ENCODE results near the gene COX6B2.
A peak's percentile ranks its signal among the peaks of the same experiment; 100 is the strongest.
"Not testable (repeated sequence)": the region's sequence is repeated elsewhere in the genome, so short reads cannot be mapped to it uniquely, and the experiment has no call there.

Gene COX6B2

GRCh38 chr19:55354698-55355212, at the start of gene COX6B2:
Gene COX6B2, minus strand, starts transcription at chr19:55354719. Its CDS starts 198 bp downstream, at chr19:55354521.
- no peak for DNase-seq (ENCODE audit: low spot score)

- no peak for DNase-seq (ENCODE audit: low spot score)
Measured at GRCh38 chr19:55402509-55402908, 48.0 kb upstream of the COX6B2 start.

GRCh38 chr19:55401390-55401789, 46.9 kb upstream of the COX6B2 start:
- not testable (repeated sequence) for DNase-seq (ENCODE audit: low spot score)

- DNase-seq (ENCODE audit: low spot score): no peak
Measured at GRCh38 chr19:55400281-55401087, 46.0 kb upstream of the COX6B2 start.

- no peak for DNase-seq (ENCODE audit: low spot score)
Measured at GRCh38 chr19:55398200-55398925, 43.8 kb upstream of the COX6B2 start.

- DNase-seq (ENCODE audit: low spot score): no peak
Measured at GRCh38 chr19:55392820-55393761, 38.6 kb upstream of the COX6B2 start.

- DNase-seq (ENCODE audit: low spot score): no peak
Measured at GRCh38 chr19:55391702-55392615, 37.4 kb upstream of the COX6B2 start.

GRCh38 chr19:55391191-55391670, 36.7 kb upstream of the COX6B2 start:
- DNase-seq (ENCODE audit: low spot score): no peak

GRCh38 chr19:55390461-55390880, 36.0 kb upstream of the COX6B2 start:
- DNase-seq (ENCODE audit: low spot score): no peak

GRCh38 chr19:55389386-55390317, 35.1 kb upstream of the COX6B2 start:
- no peak for DNase-seq (ENCODE audit: low spot score)

- no peak for DNase-seq (ENCODE audit: low spot score)
Measured at GRCh38 chr19:55387736-55388497, 33.4 kb upstream of the COX6B2 start.

GRCh38 chr19:55386493-55386971, 32.0 kb upstream of the COX6B2 start:
- DNase-seq (ENCODE audit: low spot score): no peak

- DNase-seq (ENCODE audit: low spot score): peak; percentile 98
Measured at GRCh38 chr19:55385724-55386492, 31.4 kb upstream of the COX6B2 start, which contains the start of gene RPL28. Gene RPL28, plus strand, starts transcription at chr19:55385932. Its CDS starts 426 bp downstream, at chr19:55386358.

GRCh38 chr19:55384920-55385723, 30.6 kb upstream of the COX6B2 start:
- DNase-seq (ENCODE audit: low spot score): peak; percentile 95

- no peak for DNase-seq (ENCODE audit: low spot score)
Measured at GRCh38 chr19:55384131-55384919, 29.8 kb upstream of the COX6B2 start, which contains the start of gene TMEM238. Gene TMEM238, minus strand, starts transcription at chr19:55384292. Its CDS starts 33 bp downstream, at chr19:55384259.
